HepG2 (cell line): Measurements from ENCODE around the gene ZNF503. TPM values are rescaled to one million over a fixed set of nuclear protein-coding genes. Genes with fewer than 3 reads are reported as not detected.

Experiments
- ARHGAP35 ChIP-seq: sonication (generic); formaldehyde crosslinking; IDR thresholded peaks from 2 replicates; pipeline ENCODE4 v1.9.0; 2022; ENCODE audit warnings: mild to moderate bottlenecking, inconsistent platforms, moderate library complexity, missing genetic modification reagents, borderline replicate concordance
- GTF2F1 ChIP-seq: fragments of 150-350 bp; IDR thresholded peaks from 2 replicates; pipeline ENCODE4 v1.6.1; 2014; ENCODE audit warnings: low read length
- MXD4 ChIP-seq: IDR thresholded peaks from 2 replicates; pipeline ENCODE4 v1.6.1; 2016; ENCODE audit warnings: mild to moderate bottlenecking, missing biosample characterization, missing genetic modification reagents
- RBM22 ChIP-seq: fragments of 200-400 bp; formaldehyde crosslinking; optimal IDR thresholded peaks from 2 replicates; pipeline ENCODE3; 2017; ENCODE audit warnings: mild to moderate bottlenecking, low read length, moderate library complexity
- SMAD3 ChIP-seq: sonication (generic); formaldehyde crosslinking; IDR thresholded peaks from 2 replicates; pipeline ENCODE4 v1.4.0; 2020; ENCODE audit warnings: missing genetic modification reagents
- U2AF1 ChIP-seq: fragments of 200-400 bp; formaldehyde crosslinking; optimal IDR thresholded peaks from 2 replicates; pipeline ENCODE3; 2017; ENCODE audit warnings: mild to moderate bottlenecking, low read depth, low read length
- ZBTB1 ChIP-seq: sonication (generic); formaldehyde crosslinking; IDR thresholded peaks from 2 replicates; pipeline ENCODE4 v1.4.0; 2020; ENCODE audit warnings: missing genetic modification reagents, borderline replicate concordance
- ZBTB7B ChIP-seq: sonication (generic); formaldehyde crosslinking; IDR thresholded peaks from 2 replicates; pipeline ENCODE4 v1.4.0; 2020; ENCODE audit warnings: missing genetic modification reagents
- ZKSCAN5 ChIP-seq: sonication (generic); formaldehyde crosslinking; IDR thresholded peaks from 2 replicates; pipeline ENCODE4 v1.5.1; 2020; ENCODE audit warnings: mild to moderate bottlenecking, missing genetic modification reagents
- polyA plus RNA-seq, 8 experiments: library from polyadenylated mRNA; depleted of rRNA in 3 of 8; stranded (reverse) in 7 of 8; unstranded in 1 of 8; fragments of >200 nt; fragmentation: Illumina TruSeq in 4 of 8; extraction: Trizol in 4 of 8; gene quantifications; 2 replicates each; pipeline versions ENCODE4 v1.2.1 to v1.2.3, GENCODE V29; 2011 to 2016; ENCODE audit warnings: low read depth in 4 of 8, missing spikeins in 1 of 8, mixed read lengths in 1 of 8; ENCODE audit not compliant: insufficient read depth in 1 of 8
- total RNA-seq, 5 experiments: library from RNA; depleted of rRNA; stranded (reverse); fragments of >200 nt; fragmentation: Illumina TruSeq; extraction: Trizol; gene quantifications; 2 replicates each; pipeline ENCODE4 v1.2.3, GENCODE V29; 2016; ENCODE audit warnings: low read depth in 1 of 5
- TF ChIP-seq, protein P1 (sequence below): sonication (generic); formaldehyde crosslinking; IDR thresholded peaks from 2 replicates; pipeline ENCODE4 v1.4.0; 2020; ENCODE audit warnings: missing genetic modification reagents, borderline replicate concordance
- TF ChIP-seq, protein P2 (sequence below): IDR thresholded peaks from 2 replicates; pipeline ENCODE4 v1.6.1; 2016
- TF ChIP-seq, protein P3 (sequence below): sonication (generic); formaldehyde crosslinking; IDR thresholded peaks from 2 replicates; pipeline ENCODE4 v1.8.1; 2023; ENCODE audit warnings: mild to moderate bottlenecking, missing genetic modification reagents, borderline replicate concordance
- TF ChIP-seq, protein P4 (sequence below): sonication (generic); formaldehyde crosslinking; IDR thresholded peaks from 2 replicates; pipeline ENCODE4 v1.5.1; 2020; ENCODE audit warnings: mild to moderate bottlenecking, missing genetic modification reagents, borderline replicate concordance
- TF ChIP-seq, protein P5 (sequence below): sonication (generic); IDR thresholded peaks from 2 replicates; pipeline ENCODE4 v1.6.1; 2016; ENCODE audit warnings: low read depth, borderline replicate concordance
- TF ChIP-seq, protein P6 (sequence below): sonication (generic); formaldehyde crosslinking; IDR thresholded peaks from 2 replicates; pipeline ENCODE4 v1.8.1; 2022; ENCODE audit warnings: low read depth, mild to moderate bottlenecking, missing genetic modification reagents

Gene ZNF503
- total and polyA plus RNA-seq, 2 of the 13 experiments (the other 11 are each of a cell fraction or from before 2014, with no cell fraction given), result 2.7 to 8.3 TPM

DNA sequence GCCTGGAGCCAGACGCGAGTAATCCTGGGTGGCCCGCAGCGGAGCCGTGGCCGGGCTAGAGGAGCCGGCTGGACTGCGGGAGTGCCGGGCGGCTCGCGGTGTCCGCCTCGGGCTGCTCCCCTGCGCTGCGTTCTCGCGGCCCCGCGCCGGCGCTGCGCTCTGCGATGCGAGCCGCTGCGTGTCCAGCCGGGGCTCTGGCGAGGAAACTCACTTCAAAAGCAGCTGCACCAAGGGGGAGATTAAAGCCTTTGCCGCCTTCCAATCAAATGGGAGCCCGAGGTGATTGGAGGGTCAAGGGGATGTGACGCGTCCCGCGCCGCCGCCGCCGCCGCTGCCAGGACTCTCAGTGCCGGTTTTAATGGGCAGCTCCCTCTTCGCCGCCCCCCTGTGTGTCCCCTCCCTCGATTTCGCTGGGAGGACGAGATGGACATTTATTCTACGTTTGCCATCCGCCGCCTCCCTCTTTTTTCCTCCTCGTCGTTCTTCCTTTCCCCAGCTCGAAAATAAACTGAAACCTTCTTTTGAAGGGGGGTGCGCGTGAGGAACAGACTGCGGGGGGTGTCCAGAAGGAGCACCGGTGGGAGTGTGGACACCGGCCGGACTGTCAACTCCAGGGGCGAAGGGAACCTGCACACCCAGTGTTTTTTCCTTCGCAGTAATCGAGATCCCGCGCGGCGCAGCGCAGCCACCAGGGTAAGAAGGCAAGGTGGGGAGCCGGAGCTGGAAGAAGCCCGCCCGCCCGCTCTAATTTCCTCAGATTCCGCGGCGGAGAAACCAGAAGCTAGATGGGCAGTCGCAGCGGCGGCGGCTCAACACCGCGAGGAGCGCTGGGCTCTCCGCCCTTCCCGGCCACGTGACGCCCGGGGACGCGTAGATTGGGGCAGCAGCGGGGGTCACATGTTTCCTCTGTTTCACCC is at the start of gene ZNF503 (continued):
- TF ChIP-seq, protein P1, sequence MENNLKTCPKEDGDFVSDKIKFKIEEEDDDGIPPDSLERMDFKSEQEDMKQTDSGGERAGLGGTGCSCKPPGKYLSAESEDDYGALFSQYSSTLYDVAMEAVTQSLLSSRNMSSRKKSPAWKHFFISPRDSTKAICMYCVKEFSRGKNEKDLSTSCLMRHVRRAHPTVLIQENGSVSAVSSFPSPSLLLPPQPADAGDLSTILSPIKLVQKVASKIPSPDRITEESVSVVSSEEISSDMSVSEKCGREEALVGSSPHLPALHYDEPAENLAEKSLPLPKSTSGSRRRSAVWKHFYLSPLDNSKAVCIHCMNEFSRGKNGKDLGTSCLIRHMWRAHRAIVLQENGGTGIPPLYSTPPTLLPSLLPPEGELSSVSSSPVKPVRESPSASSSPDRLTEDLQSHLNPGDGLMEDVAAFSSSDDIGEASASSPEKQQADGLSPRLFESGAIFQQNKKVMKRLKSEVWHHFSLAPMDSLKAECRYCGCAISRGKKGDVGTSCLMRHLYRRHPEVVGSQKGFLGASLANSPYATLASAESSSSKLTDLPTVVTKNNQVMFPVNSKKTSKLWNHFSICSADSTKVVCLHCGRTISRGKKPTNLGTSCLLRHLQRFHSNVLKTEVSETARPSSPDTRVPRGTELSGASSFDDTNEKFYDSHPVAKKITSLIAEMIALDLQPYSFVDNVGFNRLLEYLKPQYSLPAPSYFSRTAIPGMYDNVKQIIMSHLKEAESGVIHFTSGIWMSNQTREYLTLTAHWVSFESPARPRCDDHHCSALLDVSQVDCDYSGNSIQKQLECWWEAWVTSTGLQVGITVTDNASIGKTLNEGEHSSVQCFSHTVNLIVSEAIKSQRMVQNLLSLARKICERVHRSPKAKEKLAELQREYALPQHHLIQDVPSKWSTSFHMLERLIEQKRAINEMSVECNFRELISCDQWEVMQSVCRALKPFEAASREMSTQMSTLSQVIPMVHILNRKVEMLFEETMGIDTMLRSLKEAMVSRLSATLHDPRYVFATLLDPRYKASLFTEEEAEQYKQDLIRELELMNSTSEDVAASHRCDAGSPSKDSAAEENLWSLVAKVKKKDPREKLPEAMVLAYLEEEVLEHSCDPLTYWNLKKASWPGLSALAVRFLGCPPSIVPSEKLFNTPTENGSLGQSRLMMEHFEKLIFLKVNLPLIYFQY (CRISPR knock-in tag), result no peak
- TF ChIP-seq RBM22 (no peak), SMAD3 (CRISPR knock-in tag) (no peak), GTF2F1 (peak; percentile 64; the same call in 1 of the 2 replicates), ARHGAP35 (CRISPR knock-in tag) (no peak; the same call in 1 of the 2 replicates), ZBTB1 (CRISPR knock-in tag) (no peak), MXD4 (CRISPR knock-in tag) (peak; percentile 50), ZBTB7B (no peak; the same call in 1 of the 2 replicates), U2AF1 (no peak), ZKSCAN5 (no peak)
- TF ChIP-seq, protein P2, sequence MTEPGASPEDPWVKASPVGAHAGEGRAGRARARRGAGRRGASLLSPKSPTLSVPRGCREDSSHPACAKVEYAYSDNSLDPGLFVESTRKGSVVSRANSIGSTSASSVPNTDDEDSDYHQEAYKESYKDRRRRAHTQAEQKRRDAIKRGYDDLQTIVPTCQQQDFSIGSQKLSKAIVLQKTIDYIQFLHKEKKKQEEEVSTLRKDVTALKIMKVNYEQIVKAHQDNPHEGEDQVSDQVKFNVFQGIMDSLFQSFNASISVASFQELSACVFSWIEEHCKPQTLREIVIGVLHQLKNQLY (CRISPR knock-in tag), result 0 out of 2 replicates have a peak, but pooled peaks have one; percentile 17
- TF ChIP-seq, protein P3, sequence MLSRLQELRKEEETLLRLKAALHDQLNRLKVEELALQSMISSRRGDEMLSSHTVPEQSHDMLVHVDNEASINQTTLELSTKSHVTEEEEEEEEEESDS, result no peak
- TF ChIP-seq, protein P4, sequence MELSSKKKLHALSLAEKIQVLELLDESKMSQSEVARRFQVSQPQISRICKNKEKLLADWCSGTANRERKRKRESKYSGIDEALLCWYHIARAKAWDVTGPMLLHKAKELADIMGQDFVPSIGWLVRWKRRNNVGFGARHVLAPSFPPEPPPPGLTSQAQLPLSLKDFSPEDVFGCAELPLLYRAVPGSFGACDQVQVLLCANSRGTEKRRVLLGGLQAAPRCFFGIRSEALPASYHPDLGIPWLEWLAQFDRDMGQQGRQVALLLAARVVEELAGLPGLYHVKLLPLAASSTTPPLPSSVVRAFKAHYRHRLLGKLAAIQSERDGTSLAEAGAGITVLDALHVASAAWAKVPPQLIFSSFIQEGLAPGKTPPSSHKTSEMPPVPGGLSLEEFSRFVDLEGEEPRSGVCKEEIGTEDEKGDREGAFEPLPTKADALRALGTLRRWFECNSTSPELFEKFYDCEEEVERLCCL (CRISPR knock-in tag), result no peak; the same call in 1 of the 2 replicates
- TF ChIP-seq, protein P5, sequence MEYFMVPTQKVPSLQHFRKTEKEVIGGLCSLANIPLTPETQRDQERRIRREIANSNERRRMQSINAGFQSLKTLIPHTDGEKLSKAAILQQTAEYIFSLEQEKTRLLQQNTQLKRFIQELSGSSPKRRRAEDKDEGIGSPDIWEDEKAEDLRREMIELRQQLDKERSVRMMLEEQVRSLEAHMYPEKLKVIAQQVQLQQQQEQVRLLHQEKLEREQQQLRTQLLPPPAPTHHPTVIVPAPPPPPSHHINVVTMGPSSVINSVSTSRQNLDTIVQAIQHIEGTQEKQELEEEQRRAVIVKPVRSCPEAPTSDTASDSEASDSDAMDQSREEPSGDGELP, result peak; percentile 82; the same call in 1 of the 2 replicates
- TF ChIP-seq, protein P6, sequence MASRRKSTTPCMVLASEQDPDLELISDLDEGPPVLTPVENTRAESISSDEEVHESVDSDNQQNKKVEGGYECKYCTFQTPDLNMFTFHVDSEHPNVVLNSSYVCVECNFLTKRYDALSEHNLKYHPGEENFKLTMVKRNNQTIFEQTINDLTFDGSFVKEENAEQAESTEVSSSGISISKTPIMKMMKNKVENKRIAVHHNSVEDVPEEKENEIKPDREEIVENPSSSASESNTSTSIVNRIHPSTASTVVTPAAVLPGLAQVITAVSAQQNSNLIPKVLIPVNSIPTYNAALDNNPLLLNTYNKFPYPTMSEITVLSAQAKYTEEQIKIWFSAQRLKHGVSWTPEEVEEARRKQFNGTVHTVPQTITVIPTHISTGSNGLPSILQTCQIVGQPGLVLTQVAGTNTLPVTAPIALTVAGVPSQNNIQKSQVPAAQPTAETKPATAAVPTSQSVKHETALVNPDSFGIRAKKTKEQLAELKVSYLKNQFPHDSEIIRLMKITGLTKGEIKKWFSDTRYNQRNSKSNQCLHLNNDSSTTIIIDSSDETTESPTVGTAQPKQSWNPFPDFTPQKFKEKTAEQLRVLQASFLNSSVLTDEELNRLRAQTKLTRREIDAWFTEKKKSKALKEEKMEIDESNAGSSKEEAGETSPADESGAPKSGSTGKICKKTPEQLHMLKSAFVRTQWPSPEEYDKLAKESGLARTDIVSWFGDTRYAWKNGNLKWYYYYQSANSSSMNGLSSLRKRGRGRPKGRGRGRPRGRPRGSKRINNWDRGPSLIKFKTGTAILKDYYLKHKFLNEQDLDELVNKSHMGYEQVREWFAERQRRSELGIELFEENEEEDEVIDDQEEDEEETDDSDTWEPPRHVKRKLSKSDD (CRISPR knock-in tag), result no peak
